HUES48 (cell line): ENCODE measurements around the gene ABHD14A.
"Not testable (repeated sequence)": the region's sequence is repeated elsewhere in the genome, so short reads cannot be mapped to it uniquely, and the experiment has no call there.

Source experiments
- H3K27ac ChIP-seq: one replicate; pipeline ENCODE4 v1.7.0; 2013; ENCODE audit warnings: low read depth, low read length, inconsistent platforms
- H3K27me3 ChIP-seq: 2 replicates; pipeline ENCODE4 v1.6.1; 2013; ENCODE audit warnings: mild to moderate bottlenecking, low read length; ENCODE audit not compliant: control insufficient read depth, insufficient read depth
- H3K36me3 ChIP-seq: 2 replicates; pipeline ENCODE4 v1.6.1; 2013; ENCODE audit warnings: low read length; ENCODE audit not compliant: control insufficient read depth, insufficient read depth
- H3K4me1 ChIP-seq: 2 replicates; pipeline ENCODE4 v1.6.1; 2013; ENCODE audit warnings: mild to moderate bottlenecking, low read length; ENCODE audit not compliant: control insufficient read depth, insufficient read depth
- H3K4me3 ChIP-seq: 2 replicates; pipeline ENCODE4 v1.5.1; 2013; ENCODE audit warnings: mild to moderate bottlenecking, low read depth, low read length
- H3K9ac ChIP-seq: 2 replicates; pipeline ENCODE4 v1.6.1; 2013; ENCODE audit warnings: mild to moderate bottlenecking, low read depth, low read length, moderate library complexity
- H3K9me3 ChIP-seq: 2 replicates; pipeline ENCODE4 v1.6.1; 2013; ENCODE audit warnings: low read length; ENCODE audit not compliant: control insufficient read depth, insufficient read depth

ABHD14A gene

GRCh38 chr3:51993657-51994056 is 18.8 kb downstream of the ABHD14A start:
- peaks cover 38% of the 10 kb centered on the region for H3K36me3 ChIP-seq
- not testable (repeated sequence) for H3K27me3 ChIP-seq, H3K4me3 ChIP-seq, H3K9ac ChIP-seq, H3K9me3 ChIP-seq
- peak overlapping the region; percentile 93 for H3K27ac ChIP-seq
- H3K4me1 ChIP-seq, result peaks cover 17% of the 10 kb centered on the region

GRCh38 chr3:51994530-51994929 is 19.7 kb downstream of the ABHD14A start:
- peaks cover 17% of the 10 kb centered on the region for H3K4me1 ChIP-seq
- H3K27ac ChIP-seq, result peak overlapping the region; percentile 93

GRCh38 chr3:51995346-51996163 is 20.7 kb downstream of the ABHD14A start, which contains the start of gene RPL29:
Gene RPL29, minus strand, starts transcription at chr3:51995895. Its CDS starts 434 bp downstream, at chr3:51995461.
- no peaks in the 10 kb centered on the region for H3K27me3 ChIP-seq
- H3K9me3 ChIP-seq, result no peaks in the 10 kb centered on the region
- H3K27ac ChIP-seq, result peak within 1 kb of the TSS; percentile 93
- H3K36me3 ChIP-seq, result peaks cover 35% of the 10 kb centered on the region
- peak within 1 kb of the TSS; percentile 98 for H3K9ac ChIP-seq
- H3K4me3 ChIP-seq, result peak within 1 kb of the TSS; percentile 93
- H3K4me1 ChIP-seq, result peaks cover 17% of the 10 kb centered on the region

More at GRCh38 chr3:51994530-51994929, 19.7 kb downstream of the ABHD14A start:
- H3K9ac ChIP-seq, result peak overlapping the region; percentile 98; the same call in 1 of the 2 replicates
- H3K27me3 ChIP-seq, result no peaks in the 10 kb centered on the region
- no peaks in the 10 kb centered on the region for H3K9me3 ChIP-seq
- H3K36me3 ChIP-seq, result peaks cover 35% of the 10 kb centered on the region
- H3K4me3 ChIP-seq, result peak overlapping the region; percentile 93

GRCh38 chr3:51997172-51997571 is 22.3 kb downstream of the ABHD14A start:
- peaks cover 29% of the 10 kb centered on the region for H3K36me3 ChIP-seq
- no peaks in the 10 kb centered on the region for H3K27me3 ChIP-seq
- H3K27ac ChIP-seq, result no peak overlapping the region
- no peak overlapping the region for H3K4me3 ChIP-seq
- no peaks in the 10 kb centered on the region for H3K9me3 ChIP-seq
- no peak overlapping the region for H3K9ac ChIP-seq
- H3K4me1 ChIP-seq, result peaks cover 17% of the 10 kb centered on the region

GRCh38 chr3:51997935-51998596 is 23.2 kb downstream of the ABHD14A start:
- Histone ChIP-seq H3K4me1 (peaks cover 23% of the 10 kb centered on the region), H3K27ac (no peak overlapping the region), H3K27me3 (no peaks in the 10 kb centered on the region), H3K4me3 (no peak overlapping the region), H3K9me3 (no peaks in the 10 kb centered on the region), H3K9ac (no peak overlapping the region), H3K36me3 (peaks cover 20% of the 10 kb centered on the region)

- H3K4me1 ChIP-seq, result peaks cover 23% of the 10 kb centered on the region
- no peaks in the 10 kb centered on the region for H3K27me3 ChIP-seq
- peaks cover 14% of the 10 kb centered on the region for H3K36me3 ChIP-seq
- no peak overlapping the region for H3K27ac ChIP-seq
- H3K9me3 ChIP-seq, result no peaks in the 10 kb centered on the region
- H3K9ac ChIP-seq, result no peak overlapping the region
- no peak overlapping the region for H3K4me3 ChIP-seq
These were observed 23.9 kb downstream of the ABHD14A start for GRCh38 chr3:51998774-51999173.

GRCh38 chr3:51999846-52000245 is 25.0 kb downstream of the ABHD14A start:
- Histone ChIP-seq H3K9me3 (no peaks in the 10 kb centered on the region), H3K9ac (no peak overlapping the region), H3K4me3 (no peak overlapping the region), H3K36me3 (peaks cover 3% of the 10 kb centered on the region), H3K27ac (no peak overlapping the region), H3K4me1 (peaks cover 15% of the 10 kb centered on the region), H3K27me3 (no peaks in the 10 kb centered on the region)

GRCh38 chr3:52001443-52001974 is 26.6 kb downstream of the ABHD14A start:
- Histone ChIP-seq H3K27me3 (no peaks in the 10 kb centered on the region), H3K4me3 (no peak overlapping the region), H3K9ac (no peak overlapping the region), H3K4me1 (peaks cover 30% of the 10 kb centered on the region), H3K36me3 (no peaks in the 10 kb centered on the region), H3K27ac (no peak overlapping the region), H3K9me3 (no peaks in the 10 kb centered on the region)

GRCh38 chr3:52002748-52003147 is 27.9 kb downstream of the ABHD14A start:
- H3K4me1 ChIP-seq, result peaks cover 30% of the 10 kb centered on the region
- no peak overlapping the region for H3K9ac ChIP-seq
- no peaks in the 10 kb centered on the region for H3K9me3 ChIP-seq
- no peak overlapping the region for H3K4me3 ChIP-seq
- H3K36me3 ChIP-seq, result no peaks in the 10 kb centered on the region
- H3K27me3 ChIP-seq, result no peaks in the 10 kb centered on the region
- no peak overlapping the region for H3K27ac ChIP-seq

- no peak overlapping the region for H3K4me3 ChIP-seq
- no peak overlapping the region for H3K27ac ChIP-seq
- no peaks in the 10 kb centered on the region for H3K27me3 ChIP-seq
- no peak overlapping the region for H3K9ac ChIP-seq
- no peaks in the 10 kb centered on the region for H3K36me3 ChIP-seq
- no peaks in the 10 kb centered on the region for H3K9me3 ChIP-seq
- peaks cover 26% of the 10 kb centered on the region for H3K4me1 ChIP-seq
These were observed 29.4 kb downstream of the ABHD14A start for GRCh38 chr3:52004163-52004787.
